ENCODE data around the gene KLHL3. TPM values are rescaled to one million over a fixed set of nuclear protein-coding genes. Genes with fewer than 3 reads are reported as not detected.

The KLHL3 gene
- total RNA-seq, 6 donors from 2014 or later, result 2.7 to 17.8 (median 5.2) TPM

GRCh38 chr5:137604348-137605095, 131.4 kb downstream of the KLHL3 start:
- Histone ChIP-seq H3K9me3 (no peaks in the 10 kb centered on the region), H3K36me3 (no peaks in the 10 kb centered on the region), H3K27me3 (no peaks in the 10 kb centered on the region), H3K4me3 (no peak overlapping the region), H3K4me1 (no peaks in the 10 kb centered on the region), H3K27ac (no peak overlapping the region)
- TF ChIP-seq EP300 (IDR thresholded peaks at IDR 0.05) (no peak), POLR2A (IDR thresholded peaks at IDR 0.05) (no peak), CTCF (IDR thresholded peaks at IDR 0.05) (no peak), POLR2AphosphoS5 (IDR thresholded peaks at IDR 0.05) (no peak)
- WGBS, 2 donors, result 31 to 35% methylated on average over 9 of the region's 9 CpGs
- DNase-seq (no peak), ATAC-seq (ENCODE audit: low FRiP score in 2 of 2) (no peak)

GRCh38 chr5:137603891-137604290, 132.0 kb downstream of the KLHL3 start:
- ATAC-seq (ENCODE audit: low FRiP score in 2 of 2) (no peak), DNase-seq (no peak)
- WGBS, 2 donors, result 92 to 100% methylated on average over 1 of the region's 1 CpG
- TF ChIP-seq EP300 (IDR thresholded peaks at IDR 0.05), result no peak
- TF ChIP-seq POLR2AphosphoS5 (IDR thresholded peaks at IDR 0.05), result no peak
- TF ChIP-seq POLR2A (IDR thresholded peaks at IDR 0.05), result no peak
- TF ChIP-seq CTCF (IDR thresholded peaks at IDR 0.05), result no peak
- Histone ChIP-seq H3K4me3 (no peak overlapping the region), H3K27me3 (no peaks in the 10 kb centered on the region), H3K36me3 (no peaks in the 10 kb centered on the region), H3K4me1 (no peaks in the 10 kb centered on the region), H3K27ac (no peak overlapping the region), H3K9me3 (no peaks in the 10 kb centered on the region)

GRCh38 chr5:137603356-137603755, 132.5 kb downstream of the KLHL3 start:
- no peaks in the 10 kb centered on the region for H3K27me3 ChIP-seq
- no peak overlapping the region for H3K27ac ChIP-seq
- no peak overlapping the region for H3K4me3 ChIP-seq
- no peaks in the 10 kb centered on the region for H3K9me3 ChIP-seq
- H3K4me1 ChIP-seq, result no peaks in the 10 kb centered on the region
- 92 to 96% methylated on average over 6 of the region's 6 CpGs for WGBS, 2 donors
- no peak for TF ChIP-seq EP300 (IDR thresholded peaks at IDR 0.05)
- no peak for TF ChIP-seq CTCF (IDR thresholded peaks at IDR 0.05)
- TF ChIP-seq POLR2AphosphoS5 (IDR thresholded peaks at IDR 0.05), result no peak
- TF ChIP-seq POLR2A (IDR thresholded peaks at IDR 0.05), result no peak
- no peaks in the 10 kb centered on the region for H3K36me3 ChIP-seq
- DNase-seq (no peak), ATAC-seq (ENCODE audit: low FRiP score in 2 of 2) (no peak)

GRCh38 chr5:137602721-137603273, 133.1 kb downstream of the KLHL3 start:
- H3K27ac ChIP-seq, result no peak overlapping the region
- H3K27me3 ChIP-seq, result no peaks in the 10 kb centered on the region
- H3K9me3 ChIP-seq, result no peaks in the 10 kb centered on the region
- H3K4me3 ChIP-seq, result no peak overlapping the region
- no peak for TF ChIP-seq POLR2AphosphoS5 (IDR thresholded peaks at IDR 0.05)
- TF ChIP-seq EP300 (IDR thresholded peaks at IDR 0.05), result no peak
- TF ChIP-seq POLR2A (IDR thresholded peaks at IDR 0.05), result no peak
- ATAC-seq (ENCODE audit: low FRiP score in 2 of 2), result no peak
- whole genome bisulfite sequencing, 2 donors, result 93 to 96% methylated on average over 1 to 3 of the region's 3 CpGs
- H3K36me3 ChIP-seq, result no peaks in the 10 kb centered on the region
- DNase-seq, result no peak
- no peaks in the 10 kb centered on the region for H3K4me1 ChIP-seq

GRCh38 chr5:137600721-137601360, 135.0 kb downstream of the KLHL3 start:
- Histone ChIP-seq H3K9me3 (no peaks in the 10 kb centered on the region), H3K27me3 (no peaks in the 10 kb centered on the region), H3K4me1 (no peaks in the 10 kb centered on the region), H3K4me3 (no peak overlapping the region), H3K36me3 (no peaks in the 10 kb centered on the region), H3K27ac (no peak overlapping the region)
- WGBS, 2 donors, result 93 to 94% methylated on average over 6 of the region's 6 CpGs
- ATAC-seq (ENCODE audit: low FRiP score in 2 of 2) (no peak), DNase-seq (no peak)
- TF ChIP-seq POLR2AphosphoS5 (IDR thresholded peaks at IDR 0.05) (no peak), EP300 (IDR thresholded peaks at IDR 0.05) (no peak), POLR2A (IDR thresholded peaks at IDR 0.05) (no peak), CTCF (IDR thresholded peaks at IDR 0.05) (no peak)

All from upper lobe of left lung (tissue), 6 donors.